Esophagus squamous epithelium (tissue), 4 donors: ENCODE data around the gene SGCD.

Experiments
- POLR2A ChIP-seq, 4 donors: fragments of 450-650 bp; IDR thresholded peaks; one replicate each; pipeline ENCODE4 v1.6.1; 2017; ENCODE audit warnings: antibody characterized with exemption in 4 of 4, mild to moderate bottlenecking in 4 of 4, moderate library complexity in 3 of 4
- TF ChIP-seq, protein P1 (sequence below), 6 experiments: fragments of 450-650 bp in 4 of 6; fragments of 200-600 bp in 2 of 6; sonication (generic) in 2 of 6; IDR thresholded peaks; one replicate each; pipeline ENCODE4 v1.5.1; 2016 to 2019; ENCODE audit warnings: antibody characterized with exemption in 6 of 6, mild to moderate bottlenecking in 4 of 6, moderate library complexity in 4 of 6

GRCh38 chr5:156435101-156435500 lies 108.1 kb downstream of the SGCD start:
- TF ChIP-seq, protein P1, sequence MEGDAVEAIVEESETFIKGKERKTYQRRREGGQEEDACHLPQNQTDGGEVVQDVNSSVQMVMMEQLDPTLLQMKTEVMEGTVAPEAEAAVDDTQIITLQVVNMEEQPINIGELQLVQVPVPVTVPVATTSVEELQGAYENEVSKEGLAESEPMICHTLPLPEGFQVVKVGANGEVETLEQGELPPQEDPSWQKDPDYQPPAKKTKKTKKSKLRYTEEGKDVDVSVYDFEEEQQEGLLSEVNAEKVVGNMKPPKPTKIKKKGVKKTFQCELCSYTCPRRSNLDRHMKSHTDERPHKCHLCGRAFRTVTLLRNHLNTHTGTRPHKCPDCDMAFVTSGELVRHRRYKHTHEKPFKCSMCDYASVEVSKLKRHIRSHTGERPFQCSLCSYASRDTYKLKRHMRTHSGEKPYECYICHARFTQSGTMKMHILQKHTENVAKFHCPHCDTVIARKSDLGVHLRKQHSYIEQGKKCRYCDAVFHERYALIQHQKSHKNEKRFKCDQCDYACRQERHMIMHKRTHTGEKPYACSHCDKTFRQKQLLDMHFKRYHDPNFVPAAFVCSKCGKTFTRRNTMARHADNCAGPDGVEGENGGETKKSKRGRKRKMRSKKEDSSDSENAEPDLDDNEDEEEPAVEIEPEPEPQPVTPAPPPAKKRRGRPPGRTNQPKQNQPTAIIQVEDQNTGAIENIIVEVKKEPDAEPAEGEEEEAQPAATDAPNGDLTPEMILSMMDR (IDR thresholded peaks at IDR 0.05) = no peak
- TF ChIP-seq POLR2A (IDR thresholded peaks at IDR 0.05) = no peak
